Stimulated activated CD8-positive, alpha-beta memory T cell treated with anti-CD3 and anti-CD28 coated beads, Interleukin-4, amount 100 ng/mL, for 24 hours (primary cell): ENCODE data around the gene ARHGAP6.

Experiments
- DNase-seq: peaks from one replicate; pipeline ENCODE4 v3.0.0-alpha.2; 2020; ENCODE audit warnings: low read depth

Gene ARHGAP6

DNA sequence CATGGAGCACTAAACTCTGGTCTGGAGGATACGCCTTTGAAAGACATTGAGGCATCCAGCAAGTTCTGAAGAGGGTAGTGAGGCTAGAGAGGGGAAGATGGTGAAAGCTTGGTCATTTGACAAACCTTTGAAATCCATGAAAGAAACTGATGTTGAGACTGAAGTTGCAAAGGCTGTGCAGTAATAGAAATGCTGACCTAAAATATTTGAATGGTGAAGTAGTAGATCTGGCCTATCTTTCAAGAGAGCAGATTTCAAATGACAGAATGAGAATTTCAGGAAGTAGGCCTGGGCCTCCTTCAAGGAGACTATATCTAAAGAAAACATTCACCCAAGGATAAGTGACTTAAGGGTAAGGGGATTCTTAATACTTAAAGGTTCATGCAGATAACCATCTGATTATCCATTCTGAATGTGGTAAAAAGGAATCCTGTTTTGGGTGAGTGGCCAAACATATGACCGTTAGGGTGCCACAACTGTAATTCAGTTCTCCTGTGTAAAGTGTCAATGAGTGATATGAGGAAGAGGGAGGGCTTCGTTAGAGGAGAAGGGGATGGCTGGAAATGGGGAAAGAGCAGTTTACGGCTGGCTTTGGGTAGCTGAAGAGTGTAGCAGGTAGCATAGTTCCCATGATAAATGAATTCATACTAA, 310.3 kb downstream of the ARHGAP6 start:
- DNase-seq: no peak

DNA sequence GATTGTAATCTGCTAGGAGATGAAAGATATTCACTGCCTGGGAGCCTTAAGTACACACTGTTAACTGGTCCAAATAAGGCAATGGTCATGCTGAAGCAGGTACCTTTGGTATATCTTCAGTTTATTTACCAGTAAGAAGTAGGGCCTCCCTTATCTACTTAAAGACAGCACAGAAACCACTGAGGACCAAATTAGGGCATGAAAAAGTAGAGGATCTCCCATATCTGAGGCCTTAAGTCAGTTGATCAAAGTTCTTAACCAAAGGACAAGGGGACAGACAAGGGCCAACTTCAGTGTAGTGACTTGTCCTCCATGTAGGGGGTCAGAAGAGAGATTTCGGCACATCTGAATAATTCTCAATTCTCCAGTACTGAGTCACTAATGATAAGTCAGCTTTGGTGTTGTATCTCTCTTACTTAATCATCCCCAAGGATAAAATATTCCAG, 313.4 kb downstream of the ARHGAP6 start:
- DNase-seq: no peak

DNA sequence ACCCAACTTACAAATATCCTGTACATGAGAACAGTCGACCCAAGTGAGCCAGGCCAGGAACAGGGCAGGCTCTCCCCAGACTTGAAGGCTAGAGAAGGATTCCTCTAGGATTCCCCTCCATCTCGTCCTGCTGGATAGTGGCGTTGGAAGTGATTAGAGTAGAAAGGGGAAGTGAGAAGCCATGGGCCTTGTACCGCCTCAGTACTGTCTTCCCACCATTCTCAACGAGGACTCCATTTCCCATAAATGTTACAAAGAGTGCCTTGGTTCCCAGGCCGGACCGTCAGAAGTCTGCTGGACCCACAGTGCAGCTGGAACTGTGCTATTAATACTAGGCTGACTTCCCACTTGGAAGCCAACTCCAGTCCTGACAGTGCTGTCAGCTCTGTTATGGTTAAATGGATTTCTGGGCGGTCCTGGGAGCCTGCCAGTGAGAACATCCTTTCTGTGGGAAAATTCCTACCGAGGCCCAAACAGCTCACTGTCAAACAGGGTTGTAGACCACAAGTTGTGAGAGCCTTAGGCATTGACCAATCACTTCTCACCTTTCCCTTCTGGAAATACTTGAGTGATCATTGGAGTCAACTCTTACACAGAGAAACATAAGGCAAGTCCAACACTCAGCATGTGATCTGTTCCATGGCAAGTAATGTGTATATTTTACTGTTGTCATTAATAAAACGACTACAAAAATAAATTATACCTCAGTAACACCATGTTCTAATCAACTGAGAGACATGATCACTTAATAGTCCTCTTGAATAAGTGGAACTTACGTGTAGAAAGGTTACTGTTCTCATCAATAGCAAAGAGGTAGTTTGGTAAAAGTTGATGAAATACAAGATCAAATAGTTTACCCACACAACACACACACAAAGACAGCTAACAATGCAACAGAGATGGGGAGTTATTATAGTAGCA, 314.1 kb downstream of the ARHGAP6 start:
- no peak for DNase-seq

GRCh38 chrX:11349661-11350337, 315.9 kb downstream of the ARHGAP6 start:
- DNase-seq: no peak

DNA sequence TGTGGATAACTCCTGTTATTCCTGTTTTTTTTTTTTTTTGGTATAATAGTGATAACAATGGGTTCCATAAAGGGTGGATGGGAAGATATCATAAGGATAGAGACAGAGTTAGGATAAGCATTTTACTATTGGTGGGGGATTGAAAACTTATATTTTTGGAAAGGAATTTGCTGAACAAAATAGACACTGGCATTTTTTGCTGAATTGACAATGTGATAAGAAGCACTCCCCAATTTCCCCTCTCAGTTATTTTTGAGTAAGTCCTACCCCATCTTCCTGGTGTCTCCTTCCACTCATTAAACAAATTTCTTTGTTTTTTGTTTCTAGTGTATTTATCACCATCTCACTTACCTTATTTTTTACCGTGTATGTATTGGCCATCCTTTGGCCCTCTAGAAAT, 316.7 kb downstream of the ARHGAP6 start:
- DNase-seq: no peak

DNA sequence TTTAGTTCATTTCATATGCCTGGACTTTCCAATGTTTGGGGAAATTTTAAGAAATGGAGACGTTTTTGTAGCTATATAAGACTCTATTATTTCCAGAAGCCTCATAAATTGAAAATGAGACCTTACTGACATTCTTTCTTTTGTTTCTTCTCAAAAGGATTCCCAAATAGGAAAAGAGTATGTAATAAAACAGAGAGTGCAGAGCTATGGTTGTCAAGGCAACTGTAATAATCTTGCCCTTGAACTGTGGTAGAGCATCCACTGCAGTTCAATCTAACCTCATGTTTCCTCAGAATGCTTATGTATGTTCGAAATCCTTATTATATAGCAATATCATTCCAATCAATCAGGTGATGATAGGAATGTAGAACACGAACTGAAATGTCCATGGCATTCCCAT, 318.4 kb downstream of the ARHGAP6 start:
- no peak for DNase-seq

DNA sequence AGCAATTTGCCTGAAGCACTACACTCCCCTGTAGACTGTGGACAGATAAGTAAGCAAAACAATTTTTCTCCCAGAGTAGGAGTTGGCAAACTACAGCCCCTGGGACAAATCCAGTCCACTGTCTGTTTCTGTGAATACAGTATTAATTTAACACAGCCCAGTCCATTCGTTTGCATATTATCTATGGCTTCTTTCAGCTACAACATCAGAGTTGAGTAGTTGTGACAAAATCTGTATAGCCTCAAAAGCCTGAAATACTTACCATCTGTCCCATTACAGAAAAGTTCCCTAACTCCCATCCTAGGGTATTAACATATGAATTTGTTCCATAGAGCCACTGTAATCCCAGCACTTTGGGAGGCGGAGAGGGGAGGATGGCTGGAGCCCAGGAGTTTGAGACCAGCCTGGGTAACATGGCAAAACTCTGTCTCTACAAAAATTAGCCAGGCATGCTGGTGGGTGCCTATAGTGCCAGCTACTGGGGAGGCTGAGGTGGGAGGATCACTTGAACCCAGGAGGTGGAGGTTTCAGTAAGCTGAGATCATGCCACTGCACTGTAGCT, 319.5 kb downstream of the ARHGAP6 start:
- no peak for DNase-seq

DNA sequence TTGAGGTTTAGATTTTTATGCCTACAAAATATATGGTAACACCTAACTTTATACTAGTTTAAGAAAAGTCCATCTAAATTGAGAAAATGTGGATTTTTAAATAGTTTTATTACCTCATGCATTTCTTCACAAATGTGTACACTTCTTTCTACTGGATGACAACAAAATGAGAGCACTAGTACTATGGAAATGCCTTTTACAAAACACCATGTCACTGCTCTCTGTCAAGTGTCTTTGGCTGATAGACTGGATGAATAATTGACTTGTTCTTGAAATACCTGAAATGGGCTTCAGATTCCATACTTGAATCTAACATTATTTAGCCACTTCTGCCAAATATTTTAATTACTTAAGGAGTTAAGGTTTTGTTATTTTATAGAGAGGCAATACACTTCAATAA, 323.0 kb downstream of the ARHGAP6 start:
- DNase-seq: no peak

GRCh38 chrX:11341274-11342201, 324.2 kb downstream of the ARHGAP6 start:
- no peak for DNase-seq

DNA sequence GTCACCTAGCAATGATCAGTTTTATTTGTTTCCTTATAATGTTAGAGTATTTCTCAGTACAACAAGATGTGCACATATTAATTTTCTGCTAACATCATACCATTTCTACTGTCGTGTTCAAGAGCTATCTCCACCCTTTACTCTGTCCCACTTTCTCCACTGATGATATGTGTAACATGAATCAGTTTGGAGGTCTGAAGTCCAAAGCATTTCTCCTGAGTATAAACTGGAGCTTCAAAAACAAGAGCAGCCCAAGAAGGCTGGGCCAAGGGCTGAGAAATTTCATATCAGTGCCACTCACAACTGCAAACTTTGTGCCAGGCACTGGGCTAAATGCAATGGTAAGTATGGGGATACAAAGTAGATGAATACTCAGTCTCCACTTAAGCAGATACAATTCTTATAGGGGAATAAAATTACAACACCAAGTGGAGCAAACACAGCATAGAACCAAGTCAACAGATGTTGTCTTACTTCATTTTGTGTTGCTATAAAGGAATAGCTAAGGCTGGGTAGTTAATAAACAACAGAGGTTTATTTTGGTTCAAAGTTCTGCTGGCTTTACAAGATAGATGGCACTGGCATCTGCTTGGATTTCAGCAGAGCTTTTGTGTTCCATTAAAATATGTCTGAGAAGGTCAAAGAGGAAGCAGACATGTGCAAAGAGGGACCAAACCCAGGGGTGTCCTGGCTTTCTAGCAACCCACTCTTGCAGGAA, 328.3 kb downstream of the ARHGAP6 start:
- DNase-seq: no peak

DNA sequence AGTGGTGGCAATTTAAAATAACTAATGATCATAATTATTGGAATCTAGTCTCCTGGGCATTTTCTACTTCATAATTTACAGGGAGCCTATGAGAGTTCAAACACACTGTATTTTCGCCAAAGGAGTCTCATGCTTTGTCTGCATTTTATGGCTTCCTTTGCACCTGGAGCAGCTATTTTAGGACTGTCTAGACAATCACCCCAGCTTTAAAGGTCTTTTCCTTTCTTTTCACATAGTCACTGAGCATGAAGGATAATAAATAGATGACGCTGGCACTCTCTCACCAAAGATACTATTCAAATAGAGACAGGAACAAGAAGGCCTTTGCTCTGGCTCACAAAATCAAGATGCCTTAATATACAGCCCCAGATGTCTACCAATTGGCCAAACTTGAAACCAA, 329.5 kb downstream of the ARHGAP6 start:
- no peak for DNase-seq

- no peak for DNase-seq
Measured at GRCh38 chrX:11334165-11334564, 331.6 kb downstream of the ARHGAP6 start.

DNA sequence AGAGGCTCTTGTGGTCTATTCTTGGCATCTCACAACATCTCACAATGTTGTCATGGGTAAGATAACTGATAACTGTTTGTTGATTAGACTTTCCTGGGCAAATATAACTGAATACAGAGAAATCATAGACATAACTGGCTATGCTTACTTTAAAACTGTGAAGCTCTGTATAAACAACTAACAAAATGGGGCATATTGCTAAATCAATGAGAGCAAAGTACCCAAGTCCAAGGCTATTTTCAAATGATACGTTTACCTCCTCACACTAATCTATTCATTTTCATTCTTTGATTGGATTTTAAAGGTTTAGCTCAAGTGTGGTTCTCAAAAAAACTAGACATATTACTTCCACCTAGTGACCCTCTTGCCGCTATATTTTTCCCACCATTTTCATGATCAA, 333.9 kb downstream of the ARHGAP6 start:
- DNase-seq: no peak

DNA sequence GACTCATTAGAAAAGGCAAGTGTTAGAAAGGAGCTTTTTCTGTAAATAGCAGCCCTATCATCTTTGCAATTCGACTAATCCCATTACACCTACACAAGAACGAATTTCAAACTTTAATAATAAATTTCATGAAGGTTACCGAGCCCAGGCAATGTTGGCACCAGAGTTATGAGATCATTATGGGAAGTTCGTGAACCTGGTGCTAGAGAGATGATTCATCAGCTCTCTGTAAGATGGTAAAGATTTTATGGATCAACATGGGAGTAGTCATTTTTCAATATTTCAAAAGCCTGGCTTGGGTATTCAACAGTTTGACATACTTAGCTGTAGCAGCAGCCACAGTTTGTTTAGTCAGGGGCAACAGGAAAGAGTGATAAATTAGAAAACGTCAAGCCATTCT, 336.7 kb downstream of the ARHGAP6 start:
- DNase-seq: no peak

GRCh38 chrX:11328134-11328533, 337.6 kb downstream of the ARHGAP6 start:
- no peak for DNase-seq

- no peak for DNase-seq
Measured at GRCh38 chrX:11321986-11322385, 343.7 kb downstream of the ARHGAP6 start.

DNA sequence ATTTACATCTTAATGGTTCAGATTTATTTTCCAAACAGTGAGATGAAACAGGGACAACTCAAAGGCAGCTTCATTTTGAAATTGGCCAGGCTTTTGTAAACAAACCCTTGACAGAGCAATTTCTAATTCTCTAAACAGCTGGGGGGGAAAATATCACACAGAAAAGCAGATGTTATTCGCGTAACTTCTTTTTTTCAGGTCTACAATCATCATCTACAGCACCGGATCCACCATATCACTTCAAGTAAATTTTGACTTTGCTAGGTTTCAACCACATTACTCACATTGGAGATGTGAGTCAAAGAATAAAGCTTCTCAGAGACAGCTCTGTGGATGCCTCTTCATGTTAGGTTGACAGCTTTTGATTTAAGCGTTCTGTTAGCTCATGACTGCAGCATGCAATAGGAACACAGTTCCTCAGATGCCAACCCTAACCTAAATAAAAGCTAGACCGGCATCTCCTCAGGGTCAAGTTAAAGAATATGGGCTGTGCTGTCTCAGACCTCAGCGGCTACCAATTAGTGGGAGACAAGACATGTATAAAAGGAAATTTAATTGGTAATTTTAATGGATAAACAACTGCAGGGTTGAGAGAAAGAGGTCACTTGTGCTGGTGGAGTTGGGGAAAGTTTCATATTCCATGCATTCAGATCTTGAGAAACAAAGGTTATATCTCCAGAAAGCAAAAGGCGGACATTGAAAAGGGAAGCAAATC, 345.8 kb downstream of the ARHGAP6 start:
- DNase-seq: no peak

GRCh38 chrX:11311706-11312105, 354.0 kb downstream of the ARHGAP6 start:
- DNase-seq: no peak

DNA sequence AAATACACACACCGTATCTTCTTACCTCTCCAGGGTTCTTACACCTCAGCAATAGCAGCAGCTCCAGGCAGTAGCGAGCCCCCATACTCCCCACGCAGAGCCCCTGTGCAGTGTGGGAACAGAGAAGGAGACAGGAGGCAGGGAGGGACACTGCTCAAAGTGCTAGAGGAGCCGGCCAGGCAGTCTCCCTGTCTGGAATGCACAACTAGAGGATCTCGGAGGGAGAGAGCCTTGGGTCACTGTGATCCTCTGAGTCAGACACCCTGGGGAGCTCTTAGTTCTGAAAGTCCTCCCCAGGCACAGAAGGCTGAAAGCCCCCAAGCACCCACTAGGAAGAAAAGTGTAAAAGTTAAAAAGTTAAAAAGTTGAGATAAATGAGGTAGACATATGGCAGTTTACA, 356.5 kb downstream of the ARHGAP6 start:
- no peak for DNase-seq

- DNase-seq: no peak
Measured at GRCh38 chrX:11305641-11306040, 360.1 kb downstream of the ARHGAP6 start.
